HS-27A (cell line): ENCODE data around the gene ZEB2.

ENCODE experiments used
- DNase-seq: peaks from one replicate; pipeline ENCODE4 v3.0.0-alpha.2; 2012; ENCODE audit warnings: low read depth, missing footprints

Gene ZEB2

DNA sequence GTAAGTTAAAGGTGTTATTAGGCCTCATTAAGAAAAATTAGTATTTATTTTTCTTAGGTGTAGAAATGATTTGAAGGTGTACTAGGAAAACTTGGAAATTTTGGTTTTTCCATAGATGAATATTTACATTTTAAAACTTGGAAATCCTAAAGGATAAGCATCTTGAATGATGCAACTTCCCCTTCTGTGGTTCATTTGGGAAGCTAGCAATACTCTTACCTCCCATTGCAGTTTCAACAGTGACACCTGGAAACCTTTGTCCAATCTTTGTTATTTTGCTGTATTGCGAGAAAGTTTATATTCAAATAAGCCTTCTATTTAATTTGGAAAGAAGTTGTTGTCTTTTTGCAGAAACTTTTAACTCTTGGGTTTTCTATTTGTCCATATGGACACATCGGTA lies 68.5 kb downstream of the ZEB2 start:
- DNase-seq = no peak

DNA sequence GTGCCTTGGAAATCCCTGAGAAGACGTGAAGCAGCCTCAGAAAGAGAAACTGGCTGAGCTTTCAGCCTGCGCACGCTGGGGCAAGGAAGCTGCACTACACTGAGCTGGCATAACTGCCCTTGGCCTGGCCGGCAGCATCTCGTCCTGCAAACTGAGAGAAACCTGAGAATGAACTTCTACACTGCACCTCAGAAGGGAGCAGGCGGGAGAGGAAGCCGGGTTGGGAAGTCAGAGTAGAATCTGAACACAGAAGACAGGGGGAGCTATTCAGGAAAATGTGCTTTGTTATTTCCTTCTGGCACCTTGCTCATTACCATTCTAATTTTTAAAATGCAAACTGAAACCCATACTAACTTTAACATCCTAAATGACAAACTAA lies 70.9 kb downstream of the ZEB2 start:
- DNase-seq = no peak

DNA sequence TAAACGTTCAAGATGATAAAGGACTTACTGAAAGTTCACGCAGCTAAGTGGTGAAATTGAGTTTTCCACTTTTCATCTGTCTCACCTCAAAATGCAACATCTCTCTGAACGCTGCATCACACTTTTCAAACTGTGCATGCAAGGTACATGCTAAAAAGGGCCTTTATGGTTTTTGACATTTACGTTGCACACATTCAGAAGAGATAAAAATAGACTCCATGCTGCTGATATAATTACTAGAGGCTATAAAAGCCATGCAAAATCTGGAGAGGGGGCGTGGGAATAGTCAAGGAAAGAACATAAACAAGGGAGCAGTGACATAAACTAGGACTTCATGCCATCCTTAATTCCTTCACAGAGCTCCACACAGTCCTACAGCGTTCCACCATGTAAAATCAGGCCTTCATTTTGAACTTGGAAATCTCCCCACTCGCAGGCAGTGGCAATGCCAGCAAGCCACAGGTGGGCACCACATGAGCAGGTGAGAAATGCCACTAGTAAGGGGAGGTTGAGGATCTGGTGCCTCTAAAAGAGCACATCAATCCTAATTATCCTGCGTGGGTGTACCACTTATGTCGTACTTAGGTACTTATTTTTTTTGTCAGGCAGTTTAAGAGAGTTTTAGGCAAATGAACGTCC lies 71.4 kb downstream of the ZEB2 start:
- DNase-seq = no peak

- no peak for DNase-seq
Observed at GRCh38 chr2:144447535-144447934, 72.4 kb downstream of the ZEB2 start.

- no peak for DNase-seq
Observed at GRCh38 chr2:144446136-144446535, 73.8 kb downstream of the ZEB2 start.

DNA sequence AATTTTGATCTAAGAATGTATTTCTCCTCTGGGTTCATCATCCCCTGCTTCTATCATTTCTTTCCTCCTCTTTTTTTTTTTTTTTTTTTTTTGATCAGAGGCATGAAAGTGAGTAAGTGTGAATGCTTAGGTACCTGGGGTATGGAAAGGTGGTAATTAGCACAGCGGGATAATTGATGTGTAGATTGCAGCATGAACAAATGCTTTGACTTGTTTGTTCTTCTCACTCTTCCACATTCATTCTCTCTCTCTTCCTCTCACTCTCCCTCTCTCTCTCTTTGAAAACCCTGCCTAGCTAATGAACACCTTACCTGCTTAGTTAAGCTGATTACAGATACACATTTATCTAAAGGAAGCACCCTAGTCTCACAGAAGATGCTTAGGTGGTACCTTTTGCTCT lies 74.7 kb downstream of the ZEB2 start:
- DNase-seq = no peak

GRCh38 chr2:144443837-144444817 lies 75.8 kb downstream of the ZEB2 start:
- no peak for DNase-seq

- DNase-seq = no peak
Observed at GRCh38 chr2:144441711-144442141, 78.2 kb downstream of the ZEB2 start.

DNA sequence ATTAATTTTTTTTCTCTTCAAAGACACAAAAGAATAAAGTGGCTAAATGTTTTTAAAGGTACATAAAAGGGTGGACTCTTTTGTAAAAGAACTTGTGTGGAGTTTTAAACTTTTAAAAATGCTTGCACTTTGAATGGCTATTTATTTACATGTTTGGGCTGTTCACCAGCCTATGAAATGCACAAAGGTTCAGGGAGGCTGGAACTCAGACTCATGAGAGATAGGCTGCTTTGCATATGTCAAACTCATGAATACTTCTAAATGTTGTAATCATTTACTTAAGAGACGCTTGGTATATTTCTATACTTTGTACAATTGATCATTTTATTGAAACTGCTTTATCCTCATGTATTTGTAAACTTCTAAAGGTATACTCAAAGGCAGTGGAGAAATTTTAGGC lies 79.9 kb downstream of the ZEB2 start:
- DNase-seq = no peak

DNA sequence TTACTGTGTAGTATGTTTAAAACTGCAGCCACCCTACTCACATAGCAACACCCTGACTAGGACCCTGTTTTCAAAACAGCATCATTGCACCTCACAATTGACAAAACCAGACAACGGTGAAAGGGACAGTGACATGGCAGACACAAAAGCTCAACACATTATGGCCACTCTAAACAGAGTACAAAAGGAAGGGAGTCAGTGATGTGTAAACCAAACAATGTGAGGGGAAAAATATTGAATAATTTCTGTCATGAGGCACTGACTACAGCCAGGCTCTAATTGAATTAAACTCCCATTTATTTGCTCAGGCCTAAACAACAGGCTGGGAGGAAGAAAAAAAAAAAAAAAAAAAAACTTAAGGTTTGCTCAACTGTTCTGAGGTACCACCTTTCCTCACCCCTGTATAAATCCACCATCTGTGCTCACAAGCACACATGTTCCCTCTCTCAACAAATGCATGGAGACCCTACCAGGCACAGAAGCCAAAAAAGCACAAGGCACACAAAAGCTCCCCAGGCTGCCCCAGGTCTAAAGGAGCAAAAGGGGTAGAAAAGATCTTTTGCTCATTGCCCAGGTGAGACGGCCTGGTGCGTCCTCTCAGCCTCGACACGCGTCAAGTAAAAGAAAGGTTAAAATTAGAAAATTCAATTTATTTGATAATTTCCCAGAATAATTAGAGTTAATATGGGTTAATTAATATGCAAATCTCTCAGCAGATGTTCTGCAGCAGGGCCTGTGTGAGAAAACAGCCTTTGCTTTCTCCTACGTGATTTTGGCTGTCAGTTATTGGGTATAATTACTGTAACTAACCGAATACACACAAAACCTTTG lies 80.9 kb downstream of the ZEB2 start:
- no peak for DNase-seq

- no peak for DNase-seq
Observed at GRCh38 chr2:144437636-144438035, 82.3 kb downstream of the ZEB2 start.

DNA sequence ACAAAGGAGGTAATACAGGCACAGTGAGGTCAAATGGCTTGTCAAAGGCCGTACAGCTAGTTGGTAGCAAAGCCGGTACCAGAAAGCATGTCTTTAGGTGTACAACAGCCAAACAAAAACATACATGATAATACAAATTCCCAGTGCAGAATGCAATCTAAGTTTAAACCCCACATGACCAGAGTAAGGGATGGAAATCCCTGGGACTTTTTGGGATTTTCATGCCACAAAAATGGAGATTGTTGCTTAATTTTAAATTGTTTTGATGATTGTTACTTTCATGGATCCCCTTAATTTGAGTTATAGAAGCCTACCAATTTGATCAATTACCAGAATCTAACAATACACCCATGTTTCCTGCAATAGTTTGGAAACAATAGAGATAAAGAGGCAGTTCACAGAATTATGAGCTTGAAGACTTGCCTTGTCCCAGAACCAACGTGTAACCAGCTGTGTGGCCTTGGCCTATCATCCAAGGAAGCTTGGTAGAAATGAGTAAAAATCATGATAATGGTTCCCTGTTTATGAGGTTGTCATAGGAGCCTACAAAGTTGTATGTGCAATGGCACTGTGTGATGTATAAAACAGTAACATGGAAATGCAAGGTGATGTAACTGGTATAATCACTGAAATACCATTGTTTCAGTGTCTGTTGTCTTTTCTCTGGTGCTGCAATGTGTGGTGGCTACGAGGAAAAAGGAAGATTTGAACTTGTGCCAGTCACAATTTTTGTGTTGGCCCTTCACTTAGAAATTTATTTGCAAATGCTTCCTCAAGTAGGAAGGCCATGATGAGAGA lies 85.3 kb downstream of the ZEB2 start:
- no peak for DNase-seq

GRCh38 chr2:144432921-144433320 lies 87.0 kb downstream of the ZEB2 start:
- DNase-seq = no peak

DNA sequence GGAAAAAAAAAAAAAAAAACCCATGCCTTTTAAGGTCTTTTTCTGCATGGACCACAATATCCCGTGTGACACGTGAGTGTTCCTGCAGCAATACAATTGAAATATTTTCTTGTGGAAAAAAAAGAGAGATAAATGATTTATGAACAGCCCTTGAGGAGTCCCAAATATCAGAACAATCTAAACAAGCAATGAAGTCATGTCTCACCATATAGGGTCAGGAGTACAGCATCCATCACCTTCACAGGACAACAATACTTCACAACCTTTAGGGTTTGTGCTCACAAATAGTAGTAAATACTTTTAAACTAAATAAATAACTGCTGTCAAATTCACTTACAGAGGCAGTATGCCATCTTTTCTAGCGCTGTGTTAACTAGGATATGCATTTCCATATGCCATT lies 87.9 kb downstream of the ZEB2 start:
- DNase-seq = no peak

GRCh38 chr2:144431392-144431783 lies 88.5 kb downstream of the ZEB2 start:
- no peak for DNase-seq

DNA sequence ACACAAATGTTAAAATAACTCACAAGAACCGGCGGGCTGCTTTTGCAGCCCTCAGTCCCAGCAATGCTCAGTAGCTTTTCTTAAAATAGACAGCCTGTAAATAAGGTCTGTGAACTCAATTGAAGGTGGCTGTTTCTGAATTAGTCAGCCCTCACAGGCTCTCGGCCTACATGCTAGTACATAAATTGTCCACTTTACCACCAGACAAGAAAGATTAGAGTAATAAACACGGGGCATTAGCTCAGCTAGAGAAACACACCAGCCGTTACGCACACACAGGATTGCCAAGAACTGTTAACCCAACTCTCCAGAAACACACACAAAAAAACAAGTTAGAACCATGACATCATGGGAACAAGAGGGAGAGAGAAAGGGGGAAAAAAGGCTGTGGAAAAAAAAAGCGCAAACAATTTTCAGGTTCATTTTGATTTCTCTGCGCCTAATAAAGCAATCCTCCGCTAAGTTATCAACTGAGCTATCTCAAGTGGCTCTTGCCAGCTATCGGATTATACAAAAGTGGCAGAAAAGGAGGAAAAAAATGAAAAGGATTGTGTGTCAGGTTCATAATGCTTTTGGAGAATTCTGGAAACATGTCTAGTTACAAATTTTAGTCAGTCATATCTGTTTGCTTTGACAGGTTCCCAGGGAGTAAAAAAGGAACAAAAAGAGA lies 89.1 kb downstream of the ZEB2 start:
- DNase-seq = no peak

GRCh38 chr2:144429396-144430112 lies 90.4 kb downstream of the ZEB2 start:
- no peak for DNase-seq

DNA sequence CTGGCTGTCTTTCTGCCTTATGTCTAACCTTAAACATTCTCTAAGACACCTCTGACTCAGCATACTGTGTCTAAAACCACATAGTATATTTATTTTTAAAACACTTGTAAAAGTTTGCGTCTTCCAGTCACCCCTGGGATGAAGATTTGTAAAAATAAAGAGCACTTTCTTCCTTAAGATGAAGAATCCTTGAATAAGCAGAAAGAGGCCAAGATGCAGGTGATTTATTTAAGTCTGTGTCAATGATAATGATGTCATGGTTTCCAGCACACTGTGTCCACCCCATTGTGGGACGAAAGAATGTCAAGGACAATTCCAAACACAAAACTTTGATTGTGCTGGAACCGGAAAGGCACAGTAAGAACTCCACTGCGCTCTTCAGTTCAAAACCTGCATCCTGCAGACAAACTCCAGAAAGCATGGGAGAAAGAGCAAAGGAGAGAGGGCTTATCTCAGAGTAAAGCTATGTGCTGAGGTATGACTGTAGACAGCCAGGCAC lies 92.9 kb downstream of the ZEB2 start:
- no peak for DNase-seq

GRCh38 chr2:144426355-144426754 lies 93.6 kb downstream of the ZEB2 start:
- DNase-seq = no peak

DNA sequence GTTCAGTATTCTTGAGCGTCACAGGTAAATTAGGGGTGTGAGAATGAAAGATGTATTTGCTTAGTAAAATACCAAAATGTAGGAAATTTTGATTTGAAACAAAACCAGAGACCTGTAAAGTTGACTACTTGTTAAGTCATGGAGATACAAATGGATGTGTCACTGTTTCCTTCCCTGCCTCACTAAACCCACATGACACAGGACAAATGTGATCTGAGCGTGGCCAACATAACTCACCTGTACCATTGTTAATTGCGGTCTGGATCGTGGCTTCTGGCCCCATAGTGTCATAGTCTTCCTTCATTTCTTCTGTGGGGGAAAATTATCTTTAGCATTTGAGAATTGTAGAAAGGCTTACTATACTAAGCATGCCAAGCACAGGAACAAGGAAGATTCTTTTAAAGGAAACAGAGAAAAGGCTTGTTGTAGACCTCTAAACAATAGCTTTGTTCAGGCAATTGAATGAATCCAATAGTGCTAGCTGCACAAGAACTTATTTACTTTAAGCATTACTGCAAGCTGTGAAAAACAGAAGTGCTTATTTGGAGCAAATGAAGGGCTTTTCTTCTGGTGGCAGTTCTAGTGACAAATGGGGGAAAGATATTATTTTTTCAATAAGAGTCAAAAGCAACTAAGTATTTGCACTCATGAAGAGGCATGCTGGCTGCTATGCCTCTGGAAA lies 95.2 kb downstream of the ZEB2 start:
- no peak for DNase-seq
